ENCODE data around the gene LRIT3. TPM values are rescaled to one million over a fixed set of nuclear protein-coding genes. Genes with fewer than 3 reads are reported as not detected.

The LRIT3 gene
- total and polyA plus RNA-seq, 2 experiments from 2014 or later, result 0.11 TPM; not detected in 1

DNA sequence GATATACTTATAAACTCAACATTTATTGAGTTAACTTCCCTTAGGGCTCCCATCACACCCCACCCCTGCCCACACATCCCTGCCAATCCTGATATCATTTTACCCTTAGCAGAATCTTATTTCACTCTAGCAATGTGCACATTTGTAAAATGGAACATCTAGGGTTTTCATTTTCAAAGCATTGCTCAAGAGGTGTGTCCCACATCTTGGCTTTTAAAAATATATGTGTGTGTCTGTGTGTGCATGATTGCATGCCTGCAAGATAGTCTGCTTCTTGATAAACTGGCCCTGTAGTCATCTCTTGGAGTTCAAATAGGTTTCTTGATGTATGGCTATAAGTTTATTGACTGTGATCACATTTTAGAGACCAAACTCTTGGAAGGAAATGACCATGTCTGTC lies 38.4 kb downstream of the LRIT3 start:
- Histone ChIP-seq H3K27me3 (replicated peaks; ENCODE audit: insufficient read depth) (no peaks in the 10 kb centered on the region), H3K4me1 (ENCODE audit: insufficient read depth) (no peaks in the 10 kb centered on the region)
- in situ Hi-C loops (cut with MboI), result no loop called here

DNA sequence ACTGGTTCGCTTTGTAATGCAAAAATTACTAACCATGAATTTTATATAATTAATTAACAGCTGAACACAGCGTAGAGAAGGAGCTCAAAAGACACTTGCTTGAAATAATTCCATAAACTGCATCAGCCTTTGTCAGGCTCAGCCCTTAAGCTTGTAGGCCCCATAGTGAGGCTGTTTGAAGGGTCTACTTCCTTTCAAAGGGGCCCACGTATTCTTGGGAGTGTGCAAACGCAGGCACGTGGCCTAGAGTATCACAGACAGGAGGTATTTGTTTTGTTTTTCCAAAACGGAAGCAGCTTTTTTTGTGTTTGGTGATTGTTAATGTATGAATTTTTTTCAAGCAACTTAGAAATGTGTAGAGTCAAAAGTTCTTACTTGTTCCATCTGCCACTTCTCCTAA lies 39.2 kb downstream of the LRIT3 start:
- Histone ChIP-seq H3K4me2 (ENCODE audit: unreplicated experiment) (no peak overlapping the region), H3K27me3 (replicated peaks; ENCODE audit: insufficient read depth) (no peaks in the 10 kb centered on the region), H2AFZ (no peak overlapping the region), H3K4me1 (ENCODE audit: insufficient read depth) (no peaks in the 10 kb centered on the region), H4K20me1 (ENCODE audit: insufficient read depth) (no peaks in the 10 kb centered on the region), H3K9me2 (ENCODE audit: insufficient read depth) (no peaks in the 10 kb centered on the region), H3K27ac (no peak overlapping the region), H3K9ac (no peak overlapping the region), H3K4me3 (no peak overlapping the region), H3K36me3 (ENCODE audit: low read depth) (no peaks in the 10 kb centered on the region), H3K9me3 (ENCODE audit: low read depth) (no peaks in the 10 kb centered on the region), H3F3A (ENCODE audit: insufficient read depth) (no peaks in the 10 kb centered on the region), H3K79me2 (ENCODE audit: insufficient read depth) (no peaks in the 10 kb centered on the region)
- DNase-seq, result no peak
- 33 to 36% methylated on average over 6 of the region's 6 CpGs for WGBS, 2 experiments (ENCODE audit: low coverage in 1 of 2, low lambda C conversion rate in 2 of 2, missing lambda C conversion rate in 2 of 2)
- in situ Hi-C loops (cut with MboI), result no loop called here
- no peak for TF ChIP-seq EZH2 (IDR thresholded peaks at IDR 0.05; ENCODE audit: insufficient read depth, poor library complexity, severe bottlenecking)
- TF ChIP-seq EZH2phosphoT487 (IDR thresholded peaks at IDR 0.05; ENCODE audit: insufficient read depth, low read depth), result no peak

More for the DNA sequence above, 38.4 kb downstream of the LRIT3 start:
- TF ChIP-seq EZH2 (IDR thresholded peaks at IDR 0.05; ENCODE audit: insufficient read depth, poor library complexity, severe bottlenecking), result no peak
- TF ChIP-seq EZH2phosphoT487 (IDR thresholded peaks at IDR 0.05; ENCODE audit: insufficient read depth, low read depth), result no peak
- Histone ChIP-seq H3K4me2 (ENCODE audit: unreplicated experiment) (no peak overlapping the region), H3K9ac (no peak overlapping the region), H3K9me3 (ENCODE audit: low read depth) (no peaks in the 10 kb centered on the region), H3F3A (ENCODE audit: insufficient read depth) (no peaks in the 10 kb centered on the region), H4K20me1 (ENCODE audit: insufficient read depth) (no peaks in the 10 kb centered on the region), H3K79me2 (ENCODE audit: insufficient read depth) (no peaks in the 10 kb centered on the region), H3K36me3 (ENCODE audit: low read depth) (no peaks in the 10 kb centered on the region), H3K9me2 (ENCODE audit: insufficient read depth) (no peaks in the 10 kb centered on the region), H3K27ac (no peak overlapping the region), H3K4me3 (no peak overlapping the region), H2AFZ (no peak overlapping the region)
- DNase-seq, result no peak

DNA sequence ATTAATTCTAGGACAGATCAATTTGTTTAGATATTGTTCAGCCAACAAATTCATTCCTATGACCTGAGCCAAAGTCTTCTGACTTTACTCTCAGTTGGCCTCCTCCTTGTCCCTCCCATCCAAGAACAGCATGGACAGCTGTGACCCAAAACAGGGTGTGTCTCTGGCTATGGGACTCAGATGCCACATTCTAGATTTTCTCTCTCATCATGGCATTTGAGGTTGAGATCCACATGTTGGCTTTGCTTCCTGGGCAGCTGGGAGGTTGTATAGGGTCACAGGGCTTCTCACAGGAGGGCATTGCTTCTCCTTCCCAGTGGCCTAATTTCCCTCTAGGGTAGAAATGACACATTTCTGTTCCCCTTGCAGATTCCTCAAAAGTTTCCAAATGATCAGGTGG lies 42.2 kb downstream of the LRIT3 start:
- Histone ChIP-seq H3K4me2 (ENCODE audit: unreplicated experiment) (no peak overlapping the region), H3F3A (ENCODE audit: insufficient read depth) (no peaks in the 10 kb centered on the region), H3K9me3 (ENCODE audit: low read depth) (no peaks in the 10 kb centered on the region), H3K36me3 (ENCODE audit: low read depth) (no peaks in the 10 kb centered on the region), H3K4me3 (no peak overlapping the region), H3K27ac (no peak overlapping the region), H3K27me3 (replicated peaks; ENCODE audit: insufficient read depth) (no peaks in the 10 kb centered on the region), H3K79me2 (ENCODE audit: insufficient read depth) (no peaks in the 10 kb centered on the region), H3K9ac (no peak overlapping the region), H3K9me2 (ENCODE audit: insufficient read depth) (no peaks in the 10 kb centered on the region; the same call in 1 of the 2 replicates), H2AFZ (no peak overlapping the region), H3K4me1 (ENCODE audit: insufficient read depth) (no peaks in the 10 kb centered on the region), H4K20me1 (ENCODE audit: insufficient read depth) (no peaks in the 10 kb centered on the region)
- DNase-seq, result no peak
- no peak for TF ChIP-seq EZH2 (IDR thresholded peaks at IDR 0.05; ENCODE audit: insufficient read depth, poor library complexity, severe bottlenecking)
- TF ChIP-seq EZH2phosphoT487 (IDR thresholded peaks at IDR 0.05; ENCODE audit: insufficient read depth, low read depth), result no peak
- in situ Hi-C loops (cut with MboI), result no loop called here

DNA sequence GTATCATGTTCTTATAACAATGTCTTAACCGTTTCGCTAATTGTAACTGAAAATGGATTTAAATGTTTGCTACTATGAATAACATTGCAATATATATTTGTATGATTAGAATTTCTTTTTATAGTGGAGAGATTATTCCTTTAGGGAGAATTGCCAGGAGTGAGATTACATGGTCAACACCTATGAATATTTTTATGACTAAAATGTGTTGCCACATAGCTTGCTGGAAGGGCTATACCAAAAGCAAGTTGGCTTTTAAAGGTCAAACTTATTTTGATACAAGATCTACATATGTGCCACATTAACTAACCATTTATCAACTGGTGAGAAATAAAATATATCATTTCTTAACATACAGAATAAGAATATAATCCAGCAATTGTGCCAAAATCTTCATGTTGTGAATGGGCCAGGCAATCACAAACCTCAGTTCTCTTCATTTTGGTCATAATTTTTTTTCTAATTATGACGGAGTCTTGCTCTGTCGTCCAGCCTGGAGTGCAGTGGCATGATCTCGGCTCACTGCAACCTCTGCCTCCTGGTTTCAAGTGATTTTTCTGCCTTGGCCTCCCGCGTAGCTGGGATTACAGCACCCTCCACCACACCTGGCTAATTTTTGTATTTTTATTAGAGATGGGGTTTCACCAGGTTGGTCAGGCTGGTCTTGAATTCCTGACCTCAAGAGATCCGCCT lies 54.8 kb downstream of the LRIT3 start:
- H3K36me3 ChIP-seq (ENCODE audit: low read depth), result no peaks in the 10 kb centered on the region
- H3K4me3 ChIP-seq, result no peak overlapping the region
- no peaks in the 10 kb centered on the region for H3K4me1 ChIP-seq (ENCODE audit: insufficient read depth)

DNA sequence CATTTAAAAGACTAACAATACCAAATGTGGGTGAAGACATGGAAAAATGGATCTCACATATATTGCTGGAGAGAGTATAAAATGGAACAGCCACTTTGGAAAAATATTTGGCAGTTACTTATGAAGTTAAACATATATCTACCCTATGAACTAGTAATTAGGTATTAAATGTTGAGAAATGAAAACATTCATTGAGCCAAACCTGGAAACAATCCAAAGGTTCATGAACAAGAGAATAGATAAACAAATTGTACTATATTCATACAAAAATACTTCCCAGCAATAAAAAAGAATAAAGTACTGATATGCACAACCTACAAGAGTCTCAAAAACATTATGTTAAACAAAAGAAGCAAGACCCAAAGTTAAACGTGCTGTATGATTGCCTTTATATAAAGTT lies 60.8 kb downstream of the LRIT3 start:
- DNase-seq, result no peak
- H3K27me3 ChIP-seq (replicated peaks; ENCODE audit: insufficient read depth), result no peaks in the 10 kb centered on the region
- no peaks in the 10 kb centered on the region for H3K79me2 ChIP-seq (ENCODE audit: insufficient read depth)
- no peak overlapping the region for H3K9ac ChIP-seq
- H3K4me1 ChIP-seq (ENCODE audit: insufficient read depth), result no peaks in the 10 kb centered on the region
- no peaks in the 10 kb centered on the region for H3K9me2 ChIP-seq (ENCODE audit: insufficient read depth)
- no peak overlapping the region for H3K4me2 ChIP-seq (ENCODE audit: unreplicated experiment)
- no peaks in the 10 kb centered on the region for H4K20me1 ChIP-seq (ENCODE audit: insufficient read depth)
- no peak overlapping the region for H2AFZ ChIP-seq
- 25 to 33% methylated on average over 1 of the region's 1 CpG for WGBS, 2 experiments (ENCODE audit: low coverage in 1 of 2, low lambda C conversion rate in 2 of 2, missing lambda C conversion rate in 2 of 2)
- no peaks in the 10 kb centered on the region for H3F3A ChIP-seq (ENCODE audit: insufficient read depth)
- H3K36me3 ChIP-seq (ENCODE audit: low read depth), result no peaks in the 10 kb centered on the region
- no peak overlapping the region for H3K27ac ChIP-seq
- TF ChIP-seq EZH2phosphoT487 (IDR thresholded peaks at IDR 0.05; ENCODE audit: insufficient read depth, low read depth) (no peak), EZH2 (IDR thresholded peaks at IDR 0.05; ENCODE audit: insufficient read depth, poor library complexity, severe bottlenecking) (no peak)
- no peaks in the 10 kb centered on the region for H3K9me3 ChIP-seq (ENCODE audit: low read depth)
- in situ Hi-C loops (cut with MboI), result no loop called here
- H3K4me3 ChIP-seq, result no peak overlapping the region

More for the DNA sequence above, 54.8 kb downstream of the LRIT3 start:
- Histone ChIP-seq H3K79me2 (ENCODE audit: insufficient read depth) (no peaks in the 10 kb centered on the region), H3K27ac (no peak overlapping the region), H3K9me2 (ENCODE audit: insufficient read depth) (no peaks in the 10 kb centered on the region), H2AFZ (no peak overlapping the region), H3K9ac (no peak overlapping the region), H3K9me3 (ENCODE audit: low read depth) (no peaks in the 10 kb centered on the region), H3K27me3 (replicated peaks; ENCODE audit: insufficient read depth) (no peaks in the 10 kb centered on the region), H4K20me1 (ENCODE audit: insufficient read depth) (no peaks in the 10 kb centered on the region), H3K4me2 (ENCODE audit: unreplicated experiment) (no peak overlapping the region), H3F3A (ENCODE audit: insufficient read depth) (no peaks in the 10 kb centered on the region)
- no peak for DNase-seq
- TF ChIP-seq EZH2phosphoT487 (IDR thresholded peaks at IDR 0.05; ENCODE audit: insufficient read depth, low read depth) (no peak), EZH2 (IDR thresholded peaks at IDR 0.05; ENCODE audit: insufficient read depth, poor library complexity, severe bottlenecking) (no peak)
- in situ Hi-C loops (cut with MboI), result no loop called here
- 64 to 69% methylated on average over 8 of the region's 8 CpGs for WGBS, 2 experiments (ENCODE audit: low coverage in 1 of 2, low lambda C conversion rate in 2 of 2, missing lambda C conversion rate in 2 of 2)

Data from GM23248 (cell line).